Daoy (cell line): ENCODE measurements around the gene GFM2. TPM values are rescaled to one million over a fixed set of nuclear protein-coding genes. Genes with fewer than 3 reads are reported as not detected.
A peak's percentile ranks its signal among the peaks of the same experiment; 100 is the strongest.
"Not testable (repeated sequence)": the region's sequence is repeated elsewhere in the genome, so short reads cannot be mapped to it uniquely, and the experiment has no call there.

ENCODE experiments used
- DNase-seq: peaks from one replicate; pipeline ENCODE4 v3.0.0-alpha.2; 2015; ENCODE audit warnings: low read depth
- total RNA-seq: library from RNA; depleted of rRNA; stranded (reverse); fragments of >200 nt; shearing (Covaris generic); gene quantifications from 2 replicates; pipeline ENCODE4 v1.2.3, GENCODE V29; 2014; rRNA removed

Gene GFM2
- total RNA-seq, 1 experiment from 2014 or later = 43.9 TPM

DNA sequence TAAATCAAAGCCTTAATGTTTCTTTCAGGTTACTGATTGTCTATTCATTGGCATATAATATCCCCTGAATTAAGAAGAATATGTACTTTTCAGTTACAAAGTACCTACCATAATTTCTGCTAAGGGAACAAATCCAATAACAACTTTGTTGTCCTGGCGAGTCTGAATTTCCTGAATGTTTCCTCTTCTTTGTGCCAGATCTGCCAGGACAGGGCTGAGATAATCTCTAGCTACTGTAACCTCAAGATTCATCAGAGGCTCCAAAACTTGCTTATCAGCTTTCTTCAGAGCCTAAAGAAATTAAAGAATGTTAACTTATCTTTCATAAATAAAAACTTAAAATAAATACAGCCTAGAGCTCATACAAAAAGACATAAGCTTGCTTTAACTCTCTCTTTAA, 44.6 kb downstream of the GFM2 start:
- DNase-seq = no peak

DNA sequence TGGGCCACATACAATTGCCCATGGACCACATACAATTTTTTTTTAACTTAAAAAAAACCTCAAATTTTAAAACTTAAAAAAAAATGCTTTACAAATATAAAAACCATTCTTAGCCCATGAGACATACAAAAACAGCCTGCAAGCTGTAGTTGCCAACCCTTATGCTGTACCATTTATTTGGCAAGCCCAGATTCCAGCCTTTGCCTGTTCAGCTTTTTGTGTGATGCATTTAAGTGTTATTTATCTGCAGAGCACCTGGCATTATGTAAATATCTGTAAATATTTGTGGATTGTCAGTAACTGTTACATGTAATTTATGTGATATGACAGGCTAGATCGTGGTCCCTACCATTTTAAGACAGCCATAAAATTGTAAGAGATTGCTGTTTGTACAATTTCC, 49.3 kb downstream of the GFM2 start:
- no peak for DNase-seq

DNA sequence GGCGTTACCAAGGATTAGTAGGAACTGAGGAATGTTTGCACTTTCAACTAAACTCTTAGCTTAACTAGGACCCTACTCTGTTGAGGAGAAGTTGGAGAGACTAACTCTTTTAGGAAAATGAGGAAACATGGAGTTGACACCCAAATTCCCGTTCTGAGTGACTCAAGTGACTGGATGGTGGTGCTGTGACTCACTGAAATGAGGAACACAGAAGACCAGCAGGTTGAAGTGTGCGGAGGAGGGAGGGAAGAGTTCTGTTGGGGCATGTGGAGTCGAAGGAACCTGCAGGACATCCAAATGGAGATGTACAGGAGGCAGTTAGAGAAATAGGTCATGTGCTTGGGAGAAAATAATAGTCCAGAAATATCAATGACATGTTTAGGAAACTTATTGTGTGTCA, 73.7 kb downstream of the GFM2 start:
- no peak for DNase-seq

DNA sequence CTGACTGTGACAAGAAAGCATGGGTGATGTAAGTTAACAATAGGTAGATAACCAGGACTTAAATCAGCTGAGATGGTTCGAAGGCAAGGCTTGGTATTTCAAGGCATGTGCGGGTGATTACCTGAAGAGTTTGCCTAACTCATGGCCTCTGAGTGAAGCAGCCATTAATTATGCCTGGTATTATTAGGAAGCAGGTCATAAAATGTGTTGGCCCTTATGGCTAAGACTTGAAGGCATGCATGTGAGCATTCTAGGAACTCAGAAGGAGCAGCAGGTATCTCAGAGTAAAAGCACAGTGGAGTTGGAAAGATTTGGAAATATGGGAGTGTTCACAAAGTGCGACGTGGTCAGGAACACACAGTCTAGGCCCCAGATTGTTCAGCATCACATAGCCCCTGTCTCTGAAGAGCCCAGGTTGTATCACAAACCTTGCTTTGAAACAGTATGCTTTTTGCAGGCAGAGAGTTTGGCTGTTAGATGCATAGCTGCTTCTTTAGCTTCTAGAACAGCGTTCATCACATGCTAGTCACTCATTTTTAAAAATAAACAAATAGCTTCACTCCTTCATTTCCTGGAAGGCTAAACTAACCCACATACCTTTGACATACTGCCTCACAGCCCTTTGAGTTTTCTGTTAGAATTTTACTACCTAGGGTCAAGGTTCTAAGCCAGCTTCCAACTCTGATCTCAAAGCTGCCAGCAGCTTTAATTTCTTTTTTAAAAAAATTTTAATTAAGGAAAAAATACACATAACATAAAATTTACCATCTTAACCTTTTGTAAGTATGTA, 79.8 kb downstream of the GFM2 start:
- no peak for DNase-seq

DNA sequence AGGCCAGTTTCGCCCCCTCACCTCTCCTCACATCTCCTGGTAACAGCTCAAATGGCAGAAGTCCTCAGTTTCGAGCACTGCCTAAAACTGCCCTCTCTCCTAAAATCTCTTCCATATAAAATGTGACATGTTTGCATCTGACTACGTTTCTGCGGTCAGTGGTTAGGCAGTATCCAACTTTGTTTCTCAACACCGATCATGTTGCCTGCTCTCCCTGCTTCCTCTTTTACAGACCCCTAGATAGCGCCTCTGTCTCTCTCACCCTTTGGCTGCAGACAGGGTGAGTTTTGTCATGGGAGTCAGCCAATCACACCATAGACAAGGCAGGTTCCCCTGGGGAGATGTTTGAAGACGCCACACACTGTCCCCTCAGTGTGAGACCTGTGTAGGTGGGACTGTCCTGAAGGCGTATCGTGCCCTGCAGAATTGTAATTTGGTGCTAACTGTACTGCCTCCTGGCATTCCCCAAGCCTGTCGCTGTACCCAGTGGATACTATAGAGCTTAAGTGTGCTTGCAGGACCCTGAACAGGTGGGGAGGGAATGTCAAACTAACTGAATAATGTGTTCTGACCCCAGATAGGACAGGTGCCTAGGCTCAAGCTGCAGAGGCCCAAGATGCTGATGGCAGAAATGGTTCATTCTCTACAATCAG, 80.8 kb downstream of the GFM2 start:
- DNase-seq = peak; percentile 31

DNA sequence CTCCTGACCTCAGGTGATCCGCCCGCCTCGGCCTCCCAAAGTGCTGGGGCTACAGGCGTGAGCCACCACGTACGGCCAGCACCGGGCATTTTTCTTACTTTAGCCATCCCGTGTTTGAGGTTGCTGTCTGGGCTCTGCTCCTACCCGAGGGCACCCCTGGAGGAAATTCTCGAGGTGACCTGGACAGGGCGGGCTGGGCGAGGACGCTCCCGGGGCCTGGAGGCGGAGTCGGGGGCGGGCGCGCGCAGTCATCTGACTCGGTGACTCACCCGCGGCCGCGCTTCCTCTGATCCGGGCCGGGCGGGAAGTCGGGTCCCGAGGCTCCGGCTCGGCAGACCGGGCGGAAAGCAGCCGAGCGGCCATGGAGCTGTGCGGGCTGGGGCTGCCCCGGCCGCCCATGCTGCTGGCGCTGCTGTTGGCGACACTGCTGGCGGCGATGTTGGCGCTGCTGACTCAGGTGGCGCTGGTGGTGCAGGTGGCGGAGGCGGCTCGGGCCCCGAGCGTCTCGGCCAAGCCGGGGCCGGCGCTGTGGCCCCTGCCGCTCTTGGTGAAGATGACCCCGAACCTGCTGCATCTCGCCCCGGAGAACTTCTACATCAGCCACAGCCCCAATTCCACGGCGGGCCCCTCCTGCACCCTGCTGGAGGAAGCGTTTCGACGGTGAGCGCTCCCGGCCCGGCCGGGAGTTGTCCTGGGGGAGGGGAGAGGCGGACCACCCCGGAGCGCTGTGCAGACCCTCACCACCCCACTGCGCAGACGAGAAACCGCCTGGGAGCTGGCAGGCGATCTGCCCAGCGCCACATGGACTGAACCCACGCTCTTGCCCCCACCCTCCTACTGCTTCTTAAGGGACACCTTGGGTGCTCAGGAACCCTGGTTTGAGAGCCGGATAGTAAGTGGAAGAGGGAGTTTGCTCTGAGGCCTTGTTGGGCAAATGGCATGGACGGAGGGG, 81.7 kb downstream of the GFM2 start, which contains the start of gene HEXB:
HEXB (plus strand) TSS at position 334 of the 952 bp plus-strand sequence; CDS start at position 362, 28 bp downstream.
- peak; percentile 95 for DNase-seq

DNA sequence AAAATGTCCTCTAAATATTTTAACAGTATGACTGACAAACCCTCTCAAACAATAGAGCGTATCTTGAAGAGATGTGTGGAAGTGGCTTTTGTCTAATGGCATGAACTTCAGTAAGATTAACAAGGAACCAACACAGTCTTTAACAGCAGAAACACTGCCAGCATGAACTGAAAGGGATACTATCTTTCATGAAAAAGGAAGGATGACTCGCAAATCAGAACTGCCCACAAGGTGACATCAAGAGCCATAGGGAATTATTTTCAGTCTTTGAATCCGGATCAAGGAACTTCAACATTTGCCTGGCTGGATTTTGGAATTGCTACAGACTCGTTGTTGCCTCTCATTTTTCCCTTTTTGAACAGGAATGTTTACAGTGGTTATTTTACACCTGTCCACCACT, 87.0 kb downstream of the GFM2 start:
- DNase-seq = no peak

DNA sequence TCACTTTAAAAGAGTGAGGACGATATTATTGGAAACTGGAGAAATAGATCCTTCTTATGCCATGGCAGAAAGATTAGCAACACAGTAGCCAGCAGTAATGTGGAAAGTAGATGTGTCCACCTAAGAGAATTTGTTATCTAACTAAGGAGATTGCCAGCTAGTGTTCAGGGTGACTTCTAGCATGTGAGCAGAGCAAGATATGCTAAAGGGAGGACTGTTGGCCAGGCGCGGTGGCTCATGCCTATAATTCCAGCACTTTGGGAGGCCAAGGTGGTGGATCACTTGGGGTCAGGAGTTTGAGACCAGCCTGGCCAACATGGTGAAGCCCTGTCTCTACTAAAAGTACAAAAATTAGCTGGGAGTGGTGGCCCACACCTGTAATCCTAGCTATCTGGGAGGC, 87.6 kb downstream of the GFM2 start:
- not testable (repeated sequence) for DNase-seq

DNA sequence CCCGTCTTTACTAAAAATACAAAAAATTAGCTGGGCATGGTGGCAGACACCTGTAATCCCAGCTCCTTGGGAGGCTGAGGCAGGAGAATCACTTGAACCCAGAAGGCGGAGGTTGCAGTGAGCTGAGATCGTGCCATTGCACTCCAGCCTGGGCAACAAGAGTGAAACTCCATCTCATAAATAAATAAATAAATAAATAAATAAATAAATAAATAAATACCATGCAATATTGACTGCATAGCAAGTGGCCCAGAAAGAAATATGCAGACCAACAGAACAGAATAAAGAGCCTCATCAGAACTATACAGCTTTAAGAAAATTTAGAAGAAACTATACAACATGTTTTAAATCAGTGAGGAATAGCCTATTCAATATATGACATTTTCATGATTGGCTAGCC, 88.8 kb downstream of the GFM2 start:
- DNase-seq = not testable (repeated sequence)

DNA sequence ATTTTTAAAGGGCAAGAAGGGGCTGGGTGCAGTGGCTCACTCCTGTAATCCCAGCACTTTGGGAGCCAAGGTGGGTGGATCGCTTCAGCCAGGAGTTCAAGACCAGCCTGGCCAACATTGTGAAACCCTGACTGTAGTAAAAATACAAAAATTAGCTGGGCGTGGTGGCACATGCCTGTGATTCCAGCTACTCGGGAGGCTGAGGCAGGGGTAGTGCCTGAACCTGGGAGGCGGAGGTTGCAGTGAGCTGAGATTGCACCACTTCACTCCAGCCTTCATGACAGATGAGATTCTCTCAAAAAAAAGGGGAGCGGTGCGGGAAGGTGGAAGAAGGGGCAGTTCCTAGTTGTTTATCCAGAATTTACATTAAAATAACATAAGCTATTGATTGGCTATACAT, 90.5 kb downstream of the GFM2 start:
- DNase-seq = not testable (repeated sequence)

DNA sequence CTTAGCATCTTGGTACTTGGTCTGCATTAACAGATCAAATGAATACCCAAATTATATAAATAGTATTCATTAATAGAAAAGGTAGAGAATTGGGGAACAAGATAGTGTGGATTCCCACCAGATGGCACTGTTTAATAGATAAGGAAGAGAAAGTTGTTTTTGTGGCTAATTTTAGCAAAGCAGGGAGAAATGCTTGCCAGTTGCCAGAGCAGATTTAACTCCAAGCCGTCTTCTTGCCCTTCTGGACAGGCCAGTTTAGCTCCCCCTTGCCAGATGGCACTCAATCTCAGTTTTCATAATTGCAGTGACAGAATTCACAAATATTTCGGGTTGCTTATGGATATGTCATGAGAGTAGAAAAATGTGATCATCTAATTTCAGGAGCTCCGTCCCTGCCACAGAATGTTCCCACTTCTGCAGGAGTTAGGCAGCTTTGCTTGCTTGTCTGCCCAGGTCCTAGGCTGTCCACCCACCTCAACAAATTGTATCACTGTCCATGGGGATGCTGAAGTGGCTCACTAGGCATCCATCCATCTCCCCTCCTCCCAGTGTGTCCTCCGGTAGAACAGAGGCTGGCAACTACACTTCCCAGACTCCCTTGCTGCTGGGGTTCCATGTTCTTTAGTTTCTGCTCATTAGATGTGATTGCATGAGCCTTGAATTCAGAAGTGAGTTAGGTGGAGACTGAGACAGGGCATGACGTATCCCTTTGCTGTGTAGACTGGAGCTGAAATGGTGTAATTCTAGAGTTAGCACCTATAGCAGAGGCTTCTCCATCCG, 93.7 kb downstream of the GFM2 start:
- DNase-seq = peak; percentile 17

DNA sequence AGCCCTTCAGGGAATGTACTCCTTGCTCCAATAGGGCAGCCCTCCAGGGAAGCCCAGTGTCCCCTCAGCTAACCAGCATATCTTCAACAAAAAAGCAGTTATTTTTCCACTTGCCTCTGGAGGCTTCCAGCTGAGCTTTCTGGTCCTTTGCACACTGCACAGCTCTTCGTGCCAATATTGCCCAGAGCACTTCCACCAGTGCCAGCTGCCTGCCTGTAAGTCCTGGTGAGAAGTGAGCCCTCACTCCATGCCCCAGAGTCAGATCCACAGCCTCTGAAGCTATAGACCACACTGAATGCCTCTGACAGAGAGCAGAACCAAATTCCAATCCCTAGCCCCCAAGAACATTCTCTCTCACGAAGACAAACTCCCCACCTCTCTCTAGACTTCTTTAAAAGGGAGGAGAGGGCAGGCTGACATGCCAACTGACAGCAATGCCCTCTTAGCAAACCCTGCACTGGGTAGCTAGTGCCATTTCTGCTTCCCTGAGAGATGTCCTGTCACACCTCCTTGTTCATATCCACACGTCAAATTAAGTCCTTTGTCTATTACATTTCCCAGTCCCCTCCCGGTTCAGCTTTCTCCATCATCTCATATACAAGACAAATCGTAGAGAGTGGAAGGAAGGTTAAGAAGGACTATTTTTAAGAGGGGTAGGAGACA, 94.6 kb downstream of the GFM2 start:
- no peak for DNase-seq

Other genes starting within 250 kb of the GFM2 start
- 66.7 and 74.6 TPM in 2 replicates for gene ENC1, start 126.4 kb downstream of the GFM2 start, total RNA-seq
- gene HEXB, start 81.9 kb downstream of the GFM2 start, total RNA-seq = 125 and 150 TPM in 2 replicates
- gene NSA2, start 132 bp upstream of the GFM2 start, total RNA-seq = 210 and 260 TPM in 2 replicates
- 26.8 and 38.2 TPM in 2 replicates for gene FAM169A, start 99.3 kb upstream of the GFM2 start, total RNA-seq